Left renal pelvis (tissue), 4 donors: ENCODE results near the gene MBOAT1. TPM values are rescaled to one million over a fixed set of nuclear protein-coding genes. Genes with fewer than 3 reads are reported as not detected.
"Not testable (repeated sequence)": the region's sequence is repeated elsewhere in the genome, so short reads cannot be mapped to it uniquely, and the experiment has no call there.

Experiments used
- DNase-seq, 4 donors: peaks; one replicate each; pipeline ENCODE4 v3.0.0-alpha.2; 2013; ENCODE audit warnings: low read depth in 4 of 4, low spot score in 3 of 4
- polyA plus RNA-seq, 4 donors: library from polyadenylated mRNA; unstranded; fragments of 120-200 nt; gene quantifications; one replicate each; pipeline ENCODE4 v1.2.1, GENCODE V29; 2013; ENCODE audit not compliant: insufficient read length in 4 of 4

The MBOAT1 gene
- polyA plus RNA-seq, 4 donors: 20.4 to 31.4 (median 22.0) TPM

GRCh38 chr6:20173833-20174792 lies 38.2 kb downstream of the MBOAT1 start:
- DNase-seq: no peak

- DNase-seq: no peak
Measured at GRCh38 chr6:20172842-20173456, 39.3 kb downstream of the MBOAT1 start.

GRCh38 chr6:20170455-20171148 lies 41.7 kb downstream of the MBOAT1 start:
- DNase-seq: no peak

- no peak for DNase-seq
Measured at GRCh38 chr6:20169786-20170185, 42.5 kb downstream of the MBOAT1 start.

GRCh38 chr6:20169119-20169557 lies 43.1 kb downstream of the MBOAT1 start:
- DNase-seq: no peak

- DNase-seq: no peak
Measured at GRCh38 chr6:20168690-20169089, 43.6 kb downstream of the MBOAT1 start.

GRCh38 chr6:20167601-20168000 lies 44.7 kb downstream of the MBOAT1 start:
- no peak for DNase-seq

GRCh38 chr6:20166210-20166609 lies 46.1 kb downstream of the MBOAT1 start:
- DNase-seq: no peak

GRCh38 chr6:20162515-20162914 lies 49.8 kb downstream of the MBOAT1 start:
- no peak for DNase-seq

- DNase-seq: no peak
Measured at GRCh38 chr6:20160541-20161283, 51.6 kb downstream of the MBOAT1 start.

GRCh38 chr6:20159781-20160540 lies 52.3 kb downstream of the MBOAT1 start:
- no peak for DNase-seq

- no peak for DNase-seq
Measured at GRCh38 chr6:20159098-20159497, 53.2 kb downstream of the MBOAT1 start.

GRCh38 chr6:20158676-20159075 lies 53.6 kb downstream of the MBOAT1 start:
- DNase-seq: no peak

GRCh38 chr6:20156824-20157223 lies 55.4 kb downstream of the MBOAT1 start:
- no peak for DNase-seq

GRCh38 chr6:20154753-20155152 lies 57.5 kb downstream of the MBOAT1 start:
- no peak for DNase-seq

- no peak for DNase-seq
Measured at GRCh38 chr6:20153194-20153593, 59.1 kb downstream of the MBOAT1 start.

GRCh38 chr6:20148433-20148832 lies 63.8 kb downstream of the MBOAT1 start:
- no peak for DNase-seq

- no peak for DNase-seq
Measured at GRCh38 chr6:20147469-20147868, 64.8 kb downstream of the MBOAT1 start.

- not testable (repeated sequence) for DNase-seq
Measured at GRCh38 chr6:20146831-20147230, 65.4 kb downstream of the MBOAT1 start.

GRCh38 chr6:20146291-20146690 lies 66.0 kb downstream of the MBOAT1 start:
- DNase-seq: no peak
